SU-DHL-6 (cell line): ENCODE data around the gene MEOX2.

Source experiments
- CTCF ChIP-seq: fragments of 200-600 bp; sonication (generic); IDR thresholded peaks from one replicate; pipeline ENCODE4 v1.5.1; 2017; ENCODE audit warnings: antibody characterized with exemption, mild to moderate bottlenecking, low read length, moderate library complexity; ENCODE audit not compliant: insufficient read depth, poor library complexity, severe bottlenecking
- EZH2phosphoT487 ChIP-seq: fragments of 200-600 bp; sonication (generic), shearing (Covaris generic); conservative IDR thresholded peaks from 2 replicates; pipeline ENCODE4 v1.6.1; 2018; ENCODE audit warnings: mild to moderate bottlenecking, antibody characterized with exemption, low read length, moderate library complexity, mixed read lengths

GRCh38 chr7:15603124-15603523 lies 83.4 kb downstream of the MEOX2 start:
- no peak for TF ChIP-seq CTCF
- no peak for TF ChIP-seq EZH2phosphoT487
